ENCODE measurements around the gene ST3GAL4.

DNA sequence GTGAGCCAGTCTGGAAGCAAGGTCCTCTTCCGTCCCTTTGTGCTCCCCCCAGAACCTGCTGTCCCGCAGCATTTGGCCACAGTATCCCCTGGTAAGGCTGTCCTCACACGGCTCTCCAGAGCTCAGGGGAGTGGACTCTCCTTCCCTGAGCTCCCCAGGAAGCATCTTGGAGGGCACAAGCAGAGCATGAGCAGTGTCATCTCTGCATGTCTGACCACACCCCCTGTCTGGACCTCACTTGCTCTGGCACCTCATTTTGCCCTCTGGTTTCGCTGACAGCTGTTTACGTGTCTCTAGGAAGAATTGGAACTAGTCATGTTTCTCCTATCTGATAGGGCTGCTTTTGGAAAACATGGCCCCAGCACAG, 36.1 kb upstream of the ST3GAL4 start:
- TF ChIP-seq, protein P1, sequence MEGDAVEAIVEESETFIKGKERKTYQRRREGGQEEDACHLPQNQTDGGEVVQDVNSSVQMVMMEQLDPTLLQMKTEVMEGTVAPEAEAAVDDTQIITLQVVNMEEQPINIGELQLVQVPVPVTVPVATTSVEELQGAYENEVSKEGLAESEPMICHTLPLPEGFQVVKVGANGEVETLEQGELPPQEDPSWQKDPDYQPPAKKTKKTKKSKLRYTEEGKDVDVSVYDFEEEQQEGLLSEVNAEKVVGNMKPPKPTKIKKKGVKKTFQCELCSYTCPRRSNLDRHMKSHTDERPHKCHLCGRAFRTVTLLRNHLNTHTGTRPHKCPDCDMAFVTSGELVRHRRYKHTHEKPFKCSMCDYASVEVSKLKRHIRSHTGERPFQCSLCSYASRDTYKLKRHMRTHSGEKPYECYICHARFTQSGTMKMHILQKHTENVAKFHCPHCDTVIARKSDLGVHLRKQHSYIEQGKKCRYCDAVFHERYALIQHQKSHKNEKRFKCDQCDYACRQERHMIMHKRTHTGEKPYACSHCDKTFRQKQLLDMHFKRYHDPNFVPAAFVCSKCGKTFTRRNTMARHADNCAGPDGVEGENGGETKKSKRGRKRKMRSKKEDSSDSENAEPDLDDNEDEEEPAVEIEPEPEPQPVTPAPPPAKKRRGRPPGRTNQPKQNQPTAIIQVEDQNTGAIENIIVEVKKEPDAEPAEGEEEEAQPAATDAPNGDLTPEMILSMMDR (IDR thresholded peaks at IDR 0.05 in 2 of 3, conservative IDR thresholded peaks at IDR 0.05 in 1 of 3; ENCODE audit: control insufficient read depth in 2 of 3, extremely low read depth in 1 of 3, insufficient read depth in 1 of 3, low read depth in 3 of 3, low read length in 3 of 3), result no peak
- TF ChIP-seq RAD21 (IDR thresholded peaks at IDR 0.05; ENCODE audit: insufficient read depth, low read depth, low read length) (no peak), EZH2 (IDR thresholded peaks at IDR 0.05; ENCODE audit: borderline replicate concordance, control insufficient read depth, low read depth, low read length) (no peak), TAF1 (IDR thresholded peaks at IDR 0.05; ENCODE audit: borderline replicate concordance, low read depth, low read length) (no peak), GABPA (IDR thresholded peaks at IDR 0.05; ENCODE audit: low read depth) (no peak), YY1 (IDR thresholded peaks at IDR 0.05; ENCODE audit: low read depth, low read length) (no peak), KDM1A (IDR thresholded peaks at IDR 0.05; ENCODE audit: borderline replicate concordance) (no peak), SMC3 (IDR thresholded peaks at IDR 0.05; ENCODE audit: borderline replicate concordance, low read length) (no peak), BCL11A (IDR thresholded peaks at IDR 0.05; ENCODE audit: low read depth, low read length) (no peak), FOS (IDR thresholded peaks at IDR 0.05; ENCODE audit: borderline replicate concordance, extremely low read depth, insufficient read length) (no peak), NKRF (conservative IDR thresholded peaks at IDR 0.05) (no peak), POLR2A (IDR thresholded peaks at IDR 0.05; ENCODE audit: low read depth, low read length) (no peak)

Data from GM12878 (cell line).